Neuronal stem cell (in vitro differentiated cells): Measurements from ENCODE around the gene RIPK3.
A peak's percentile ranks its signal among the peaks of the same experiment; 100 is the strongest.

Experiments
- DNase-seq: peaks from one replicate; pipeline ENCODE4 v3.0.0-alpha.2; 2013; ENCODE audit warnings: low spot score
- H2AFZ ChIP-seq: one replicate; pipeline ENCODE4 v1.6.1; 2013; ENCODE audit warnings: mild to moderate bottlenecking, low read length, inconsistent platforms
- H2AK5ac ChIP-seq: 2 replicates; pipeline ENCODE4 v1.6.1; 2013; ENCODE audit warnings: low read depth, mild to moderate bottlenecking, inconsistent platforms, low read length, moderate library complexity, mixed read lengths
- H2BK120ac ChIP-seq: 2 replicates; pipeline ENCODE4 v1.6.1; 2013; ENCODE audit warnings: low read depth, mild to moderate bottlenecking, inconsistent platforms, low read length, moderate library complexity, mixed read lengths
- H2BK12ac ChIP-seq: one replicate; pipeline ENCODE4 v1.6.1; 2013; ENCODE audit warnings: low read length, inconsistent platforms
- H2BK15ac ChIP-seq: 2 replicates; pipeline ENCODE4 v1.6.1; 2013; ENCODE audit warnings: mild to moderate bottlenecking, low read length, inconsistent platforms, mixed read lengths
- H2BK5ac ChIP-seq: one replicate; pipeline ENCODE4 v1.6.1; 2013; ENCODE audit warnings: inconsistent platforms, mild to moderate bottlenecking, low read length, moderate library complexity
- H3K14ac ChIP-seq: one replicate; pipeline ENCODE4 v1.6.1; 2013; ENCODE audit warnings: low read length, inconsistent platforms
- H3K18ac ChIP-seq: 2 replicates; pipeline ENCODE4 v1.6.1; 2013; ENCODE audit warnings: low read length, inconsistent platforms
- H3K23ac ChIP-seq: 2 replicates; pipeline ENCODE4 v1.6.1; 2013; ENCODE audit warnings: low read depth, mild to moderate bottlenecking, mixed read lengths, low read length, inconsistent platforms; ENCODE audit not compliant: poor library complexity
- H3K27ac ChIP-seq: replicated peaks from 3 replicates; pipeline ENCODE4 v1.5.1; 2013; ENCODE audit warnings: low read length, inconsistent platforms
- H3K27me3 ChIP-seq, 3 experiments: 2 replicates each; pipeline ENCODE4 v1.6.1; 2013; ENCODE audit warnings: low read length in 3 of 3, mild to moderate bottlenecking in 2 of 3, inconsistent platforms in 1 of 3, low read depth in 1 of 3, mixed read lengths in 1 of 3, moderate library complexity in 1 of 3; ENCODE audit not compliant: control insufficient read depth in 3 of 3, insufficient read depth in 3 of 3
- H3K36me3 ChIP-seq, 2 donors: replicated peaks in 1 of 2; 2 replicates each; pipeline ENCODE4 v1.6.1; 2013; ENCODE audit warnings: low read length in 2 of 2; ENCODE audit not compliant: control insufficient read depth in 2 of 2, insufficient read depth in 2 of 2
- H3K4ac ChIP-seq: 2 replicates; pipeline ENCODE4 v1.6.1; 2013; ENCODE audit warnings: inconsistent platforms, mild to moderate bottlenecking, low read length, moderate library complexity
- H3K4me1 ChIP-seq, 2 donors: 1 replicate in 1 of 2; 2 replicates in 1 of 2; pipeline ENCODE4 v1.6.1; 2013; ENCODE audit warnings: low read length in 2 of 2, low read depth in 1 of 2; ENCODE audit not compliant: control insufficient read depth in 2 of 2, insufficient read depth in 1 of 2
- H3K4me2 ChIP-seq: one replicate; pipeline ENCODE4 v1.6.1; 2013; ENCODE audit warnings: mild to moderate bottlenecking, low read length, inconsistent platforms; ENCODE audit not compliant: insufficient read depth, poor library complexity, severe bottlenecking
- H3K4me3 ChIP-seq, 2 donors: 2 replicates each; pipeline ENCODE4 v1.5.1; 2013; ENCODE audit warnings: low read length in 2 of 2, mild to moderate bottlenecking in 2 of 2, inconsistent platforms in 1 of 2, moderate library complexity in 1 of 2
- H3K79me1 ChIP-seq: one replicate; pipeline ENCODE4 v1.6.1; 2013; ENCODE audit warnings: low read depth, mild to moderate bottlenecking, inconsistent platforms, low read length, moderate library complexity
- H3K9ac ChIP-seq: one replicate; pipeline ENCODE4 v1.6.1; 2013; ENCODE audit warnings: mild to moderate bottlenecking, low read depth, low read length, inconsistent platforms; ENCODE audit not compliant: poor library complexity
- H3K9me3 ChIP-seq, 2 donors: replicated peaks in 1 of 2; 2 replicates each; pipeline versions ENCODE3 to v1.6.1; 2013; ENCODE audit warnings: low read length in 2 of 2, mild to moderate bottlenecking in 2 of 2, inconsistent platforms in 1 of 2, low read depth in 1 of 2, mixed read lengths in 1 of 2, moderate library complexity in 1 of 2; ENCODE audit not compliant: control insufficient read depth in 2 of 2, insufficient read depth in 1 of 2
- H4K8ac ChIP-seq: one replicate; pipeline ENCODE4 v1.6.1; 2013; ENCODE audit warnings: low read depth, mild to moderate bottlenecking, inconsistent platforms, low read length, moderate library complexity
- H4K91ac ChIP-seq: one replicate; pipeline ENCODE4 v1.6.1; 2013; ENCODE audit warnings: low read length, low read depth, mild to moderate bottlenecking, inconsistent platforms; ENCODE audit not compliant: poor library complexity
- WGBS, 2 donors: extraction: QIAGEN DNeasy Blood & Tissue Kit; methylation state at CpG; one replicate each; pipeline ENCODE4 v1.1.7; 2013; ENCODE audit warnings: missing lambda C conversion rate in 2 of 2, mixed read lengths in 1 of 2; ENCODE audit not compliant: insufficient read length in 2 of 2, insufficient replicate concordance in 1 of 2; ENCODE audit errors: extremely low coverage in 2 of 2; 5-methylcytosine and 5-hydroxymethylcytosine counted together

Gene RIPK3

DNA sequence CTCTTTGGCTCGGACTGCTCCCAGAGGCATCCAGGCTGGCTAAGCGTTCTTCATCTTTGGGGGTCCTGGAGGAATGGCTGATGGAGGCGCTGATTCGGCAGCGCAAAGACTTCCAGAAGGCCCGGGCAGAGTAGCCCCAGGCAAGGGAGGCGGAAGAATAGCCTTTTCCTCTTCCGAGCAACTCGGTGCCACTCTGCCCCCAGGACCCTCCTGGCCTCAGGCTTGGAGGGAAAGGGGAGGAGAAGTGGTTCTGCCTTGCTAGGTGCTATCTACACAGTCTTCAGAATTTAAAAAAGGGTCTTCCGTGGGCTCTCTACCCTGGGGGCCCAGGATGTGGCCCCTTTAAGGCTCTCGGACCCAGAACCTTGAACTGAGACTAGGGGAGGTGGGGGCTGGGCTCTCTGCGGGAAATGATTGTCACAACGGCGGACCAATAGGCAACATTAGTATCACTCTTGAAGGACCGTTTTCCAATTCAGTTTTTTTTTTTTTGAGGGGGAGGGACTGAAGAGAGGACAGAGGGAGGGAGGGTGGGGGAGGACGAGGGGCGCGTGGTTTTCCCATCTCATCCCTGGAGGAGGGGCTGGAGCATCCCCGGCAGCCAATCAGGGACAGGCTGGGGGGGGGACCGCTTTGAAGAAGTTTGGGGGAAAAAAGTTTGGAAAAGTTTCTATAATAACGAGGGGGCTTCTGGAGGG lies 27.9 kb upstream of the RIPK3 start, which contains the start of gene NFATC4:
NFATC4 (plus strand) TSS at position 671 of the 698 bp plus-strand sequence. CDS start 157 bp downstream, outside the sequence.
- peak within 1 kb of the TSS; percentile 98 for H2BK5ac ChIP-seq
- peaks cover 11 to 16% of the 10 kb centered on the region in 2 donors for H3K4me1 ChIP-seq
- H3K23ac ChIP-seq, result peak within 1 kb of the TSS; percentile 91
- peak within 1 kb of the TSS; percentile 90 for H2BK12ac ChIP-seq
- H3K4me3 ChIP-seq, result peak within 1 kb of the TSS; percentile 83 to 92
- H3K4me2 ChIP-seq, result peak within 1 kb of the TSS; percentile 74
- peak within 1 kb of the TSS; percentile 92 for H4K91ac ChIP-seq
- H3K9me3 ChIP-seq, result no peaks in the 10 kb centered on the region
- peaks cover 0 to 1% (median 0%) of the 10 kb centered on the region in 3 experiments for H3K27me3 ChIP-seq
- peak within 1 kb of the TSS; percentile 98 for H3K18ac ChIP-seq
- H2BK120ac ChIP-seq, result peak within 1 kb of the TSS; percentile 99
- peak; percentile 90 for DNase-seq
- H2AK5ac ChIP-seq, result peak within 1 kb of the TSS; percentile 99
- peak within 1 kb of the TSS; percentile 91 for H3K27ac ChIP-seq
- peak within 1 kb of the TSS; percentile 97 for H2AFZ ChIP-seq
- H2BK15ac ChIP-seq, result peak within 1 kb of the TSS; percentile 97
- H3K9ac ChIP-seq, result peak within 1 kb of the TSS; percentile 91
- peak within 1 kb of the TSS; percentile 76 for H3K4ac ChIP-seq
- peak within 1 kb of the TSS; percentile 1 for H4K8ac ChIP-seq
- peaks cover 8 to 25% of the 10 kb centered on the region in 2 donors for H3K36me3 ChIP-seq
- H3K14ac ChIP-seq, result peak within 1 kb of the TSS; percentile 89
- WGBS, 2 donors, result no CpG with 5 or more reads among the region's 21 CpGs
- peaks cover 2% of the 10 kb centered on the region for H3K79me1 ChIP-seq

DNA sequence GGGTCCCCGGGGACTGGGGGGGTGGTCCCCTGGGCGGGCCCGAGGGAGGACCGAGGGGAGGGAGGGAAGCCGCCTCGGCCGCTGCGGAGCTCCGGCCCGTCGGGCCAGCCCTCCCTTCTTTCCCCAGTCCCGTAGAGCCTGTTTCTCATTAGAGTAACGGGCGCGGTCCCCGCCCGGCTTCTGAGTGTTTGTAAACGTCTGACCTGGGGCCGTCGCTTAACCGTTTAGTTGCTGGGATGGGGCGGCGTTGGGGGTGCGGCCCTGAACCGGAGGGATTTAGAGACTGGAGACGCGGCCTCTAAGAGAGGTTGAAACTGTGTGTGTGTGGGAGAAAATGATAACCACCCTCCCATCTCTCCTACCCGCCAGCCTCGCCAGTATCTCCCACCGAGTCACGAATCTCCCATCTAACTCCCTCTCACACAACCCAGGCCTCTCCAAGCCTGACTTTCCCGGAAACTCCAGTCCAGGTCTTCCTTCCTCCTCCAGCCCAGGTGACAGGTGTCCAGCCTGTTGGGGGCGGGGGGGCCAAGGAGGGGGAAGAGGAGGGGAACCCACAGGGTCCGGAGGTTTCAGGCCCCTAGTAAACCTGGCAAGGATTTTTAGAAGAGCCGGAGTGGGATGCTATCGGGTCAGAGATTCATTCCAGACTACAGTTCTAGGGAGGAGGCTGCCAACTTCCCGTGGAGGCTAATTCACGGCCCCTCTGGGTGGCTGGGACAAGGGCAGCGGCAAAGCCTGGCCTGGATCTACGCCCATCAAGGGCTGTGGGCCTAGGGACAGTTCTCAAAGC lies 27.1 kb upstream of the RIPK3 start:
- Histone ChIP-seq H3K4ac (no peak overlapping the region), H3K36me3 (peaks cover 5 to 18% of the 10 kb centered on the region in 2 donors), H2BK15ac (peak overlapping the region; percentile 65), H3K9ac (peak overlapping the region; percentile 65), H3K23ac (peak overlapping the region; percentile 26), H3K9me3 (no peaks in the 10 kb centered on the region), H3K4me2 (peak overlapping the region; percentile 74), H3K27ac (peak overlapping the region; percentile 91), H2AK5ac (peak overlapping the region; percentile 53), H3K79me1 (peaks cover 2% of the 10 kb centered on the region), H2BK12ac (peak overlapping the region; percentile 81), H4K8ac (peak overlapping the region; percentile 1), H3K4me1 (peaks cover 11 to 16% of the 10 kb centered on the region in 2 donors), H2BK5ac (peak overlapping the region; percentile 98), H3K27me3 (peaks cover 0 to 7% (median 1%) of the 10 kb centered on the region in 3 experiments), H3K18ac (peak overlapping the region; percentile 97), H2BK120ac (peak overlapping the region; percentile 56), H3K14ac (peak overlapping the region; percentile 63), H2AFZ (peak overlapping the region; percentile 97), H4K91ac (no peak overlapping the region), H3K4me3 (peak overlapping the region; percentile 70 to 83)
- peak; percentile 97 for DNase-seq
- no CpG with 5 or more reads among the region's 40 CpGs for WGBS, 2 donors

DNA sequence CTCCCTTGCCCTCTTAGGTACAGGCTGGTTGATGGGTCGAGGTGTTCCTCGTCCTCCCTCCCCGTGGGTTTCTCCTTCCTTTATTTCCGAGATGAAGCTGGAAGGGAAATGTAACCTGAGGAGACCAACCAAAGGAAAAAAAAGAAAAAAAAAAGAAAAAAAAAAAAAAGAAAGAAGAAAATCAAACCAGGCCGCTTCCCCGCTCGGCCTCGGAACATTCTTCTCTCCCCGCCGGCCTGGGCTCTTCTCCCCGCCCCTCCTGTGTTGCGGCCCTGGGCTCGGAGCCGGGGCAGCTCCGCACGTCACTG lies 26.6 kb upstream of the RIPK3 start:
- Histone ChIP-seq H2AK5ac (no peak overlapping the region), H3K14ac (no peak overlapping the region), H3K36me3 (peaks cover 4 to 12% of the 10 kb centered on the region in 2 donors), H3K23ac (no peak overlapping the region), H3K4me3 (peak overlapping the region; percentile 70 to 83), H4K8ac (no peak overlapping the region), H3K18ac (peak overlapping the region; percentile 74), H3K9me3 (no peaks in the 10 kb centered on the region), H3K27me3 (peaks cover 0 to 13% (median 2%) of the 10 kb centered on the region in 3 experiments), H3K9ac (no peak overlapping the region), H2BK12ac (no peak overlapping the region), H3K4ac (no peak overlapping the region), H2BK5ac (peak overlapping the region; percentile 98), H3K79me1 (peaks cover 2% of the 10 kb centered on the region), H3K4me2 (peak overlapping the region; percentile 74), H3K27ac (peak overlapping the region; percentile 91), H2BK120ac (no peak overlapping the region), H4K91ac (no peak overlapping the region), H2BK15ac (peak overlapping the region; percentile 25), H3K4me1 (peaks cover 11 to 16% of the 10 kb centered on the region in 2 donors), H2AFZ (peak overlapping the region; percentile 97)
- DNase-seq, result no peak
- WGBS, 2 donors, result no CpG with 5 or more reads among the region's 16 CpGs
